ENCODE measurements around the gene LSR.

DNA sequence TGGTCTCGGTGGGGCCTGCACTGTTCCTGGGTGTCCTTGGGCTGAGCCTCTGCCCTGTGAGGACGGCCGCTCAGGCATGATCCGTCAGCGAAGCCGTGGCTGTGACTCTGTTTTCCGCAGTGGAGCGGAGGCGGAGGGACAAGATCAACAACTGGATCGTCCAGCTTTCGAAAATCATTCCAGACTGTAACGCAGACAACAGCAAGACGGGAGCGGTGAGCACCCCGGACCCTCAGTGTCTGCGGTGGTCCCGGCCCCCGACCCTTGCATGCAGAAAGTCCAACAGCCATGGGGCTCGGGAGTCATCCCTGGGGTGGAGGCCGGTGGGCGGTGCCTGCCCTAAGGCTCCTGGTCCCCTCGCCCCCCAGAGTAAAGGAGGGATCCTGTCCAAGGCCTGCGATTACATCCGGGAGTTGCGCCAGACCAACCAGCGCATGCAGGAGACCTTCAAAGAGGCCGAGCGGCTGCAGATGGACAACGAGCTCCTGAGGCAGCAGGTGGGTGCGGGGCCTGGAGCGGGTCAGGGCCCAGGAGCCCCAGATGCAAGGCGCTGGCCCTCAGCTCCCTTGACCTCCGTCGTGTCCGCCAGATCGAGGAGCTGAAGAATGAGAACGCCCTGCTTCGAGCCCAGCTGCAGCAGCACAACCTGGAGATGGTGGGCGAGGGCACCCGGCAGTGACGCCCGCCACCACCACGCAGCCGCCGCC lies 29.9 kb downstream of the LSR start:
- TF ChIP-seq, protein P1, sequence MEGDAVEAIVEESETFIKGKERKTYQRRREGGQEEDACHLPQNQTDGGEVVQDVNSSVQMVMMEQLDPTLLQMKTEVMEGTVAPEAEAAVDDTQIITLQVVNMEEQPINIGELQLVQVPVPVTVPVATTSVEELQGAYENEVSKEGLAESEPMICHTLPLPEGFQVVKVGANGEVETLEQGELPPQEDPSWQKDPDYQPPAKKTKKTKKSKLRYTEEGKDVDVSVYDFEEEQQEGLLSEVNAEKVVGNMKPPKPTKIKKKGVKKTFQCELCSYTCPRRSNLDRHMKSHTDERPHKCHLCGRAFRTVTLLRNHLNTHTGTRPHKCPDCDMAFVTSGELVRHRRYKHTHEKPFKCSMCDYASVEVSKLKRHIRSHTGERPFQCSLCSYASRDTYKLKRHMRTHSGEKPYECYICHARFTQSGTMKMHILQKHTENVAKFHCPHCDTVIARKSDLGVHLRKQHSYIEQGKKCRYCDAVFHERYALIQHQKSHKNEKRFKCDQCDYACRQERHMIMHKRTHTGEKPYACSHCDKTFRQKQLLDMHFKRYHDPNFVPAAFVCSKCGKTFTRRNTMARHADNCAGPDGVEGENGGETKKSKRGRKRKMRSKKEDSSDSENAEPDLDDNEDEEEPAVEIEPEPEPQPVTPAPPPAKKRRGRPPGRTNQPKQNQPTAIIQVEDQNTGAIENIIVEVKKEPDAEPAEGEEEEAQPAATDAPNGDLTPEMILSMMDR (conservative IDR thresholded peaks at IDR 0.05; ENCODE audit: low read depth in 2 of 2), result no peak
- TF ChIP-seq EZH2 (IDR thresholded peaks at IDR 0.05; ENCODE audit: low read depth, unreplicated experiment), result no peak
- TF ChIP-seq CREB1 (CRISPR knock-in tag; IDR thresholded peaks at IDR 0.05; ENCODE audit: low read depth), result no peak
- TF ChIP-seq POLR2AphosphoS5 (IDR thresholded peaks at IDR 0.05; ENCODE audit: low read depth), result no peak
